ENCODE results near the gene HACD2.

HACD2 gene

DNA sequence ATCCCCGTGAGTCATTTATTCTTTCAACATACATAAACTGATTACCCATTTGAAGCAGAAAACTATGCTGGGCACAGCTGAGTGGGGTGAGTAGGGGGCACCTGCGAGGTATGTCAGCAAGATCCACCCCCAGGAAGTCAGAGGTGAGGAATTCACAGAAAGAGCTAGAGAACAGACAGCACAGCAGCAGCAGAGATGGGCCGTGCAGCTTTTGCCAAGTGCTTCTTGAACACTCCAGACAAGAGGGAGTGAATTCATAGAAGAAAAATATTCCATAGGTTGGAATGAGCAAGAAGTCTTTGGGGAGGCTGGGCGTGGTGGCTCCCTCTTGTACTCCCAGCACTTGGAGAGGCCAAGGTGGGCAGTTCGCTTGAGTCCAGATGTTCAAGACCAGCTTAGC lies 126.6 kb downstream of the HACD2 start:
- Histone ChIP-seq H3K27me3 (ENCODE audit: control insufficient read depth in 5 of 5, insufficient read depth in 4 of 5, low read length in 5 of 5) (peaks cover 0 to 7% (median 0%) of the 10 kb centered on the region in 5 donors), H3K9ac (ENCODE audit: low read length in 5 of 5) (no peak overlapping the region), H3K36me3 (ENCODE audit: control insufficient read depth in 5 of 5, insufficient read depth in 5 of 5, low read length in 5 of 5) (no peaks in the 10 kb centered on the region), H3K9me3 (ENCODE audit: control insufficient read depth in 5 of 5, low read length in 5 of 5) (no peaks in the 10 kb centered on the region), H3K4me3 (ENCODE audit: low read depth in 1 of 5, low read length in 5 of 5) (no peak overlapping the region), H3K27ac (ENCODE audit: low read depth, low read length) (no peak overlapping the region), H3K4me1 (ENCODE audit: control insufficient read depth in 5 of 5, insufficient read depth in 5 of 5, low read length in 5 of 5) (peaks cover 0 to 3% (median 0%) of the 10 kb centered on the region in 5 donors)

DNA sequence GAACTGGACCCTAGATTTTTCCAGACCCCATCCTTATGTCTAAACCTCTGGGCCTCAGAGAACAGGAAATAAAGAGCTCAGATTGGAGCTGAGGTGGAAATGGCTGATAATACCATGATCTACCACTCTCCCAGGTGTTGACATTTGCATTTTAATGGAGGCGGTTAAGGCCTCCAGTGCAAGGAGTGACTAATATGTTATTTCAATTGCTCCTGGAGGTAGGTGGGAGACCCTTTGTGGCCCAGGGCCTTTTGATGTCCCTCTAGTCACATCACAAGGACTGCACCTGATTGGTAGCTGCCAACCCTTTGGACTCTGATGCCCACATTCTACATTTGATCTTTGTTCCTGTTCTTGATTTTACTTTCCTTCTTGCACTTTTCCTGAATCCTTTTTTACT lies 127.0 kb downstream of the HACD2 start:
- Histone ChIP-seq H3K27me3 (ENCODE audit: control insufficient read depth in 5 of 5, insufficient read depth in 4 of 5, low read length in 5 of 5) (peaks cover 0 to 7% (median 0%) of the 10 kb centered on the region in 5 donors), H3K9ac (ENCODE audit: low read length in 5 of 5) (no peak overlapping the region), H3K9me3 (ENCODE audit: control insufficient read depth in 5 of 5, low read length in 5 of 5) (no peaks in the 10 kb centered on the region), H3K4me1 (ENCODE audit: control insufficient read depth in 5 of 5, insufficient read depth in 5 of 5, low read length in 5 of 5) (peaks cover 0 to 3% (median 0%) of the 10 kb centered on the region in 5 donors), H3K4me3 (ENCODE audit: low read depth in 1 of 5, low read length in 5 of 5) (no peak overlapping the region), H3K36me3 (ENCODE audit: control insufficient read depth in 5 of 5, insufficient read depth in 5 of 5, low read length in 5 of 5) (no peaks in the 10 kb centered on the region), H3K27ac (ENCODE audit: low read depth, low read length) (no peak overlapping the region)

DNA sequence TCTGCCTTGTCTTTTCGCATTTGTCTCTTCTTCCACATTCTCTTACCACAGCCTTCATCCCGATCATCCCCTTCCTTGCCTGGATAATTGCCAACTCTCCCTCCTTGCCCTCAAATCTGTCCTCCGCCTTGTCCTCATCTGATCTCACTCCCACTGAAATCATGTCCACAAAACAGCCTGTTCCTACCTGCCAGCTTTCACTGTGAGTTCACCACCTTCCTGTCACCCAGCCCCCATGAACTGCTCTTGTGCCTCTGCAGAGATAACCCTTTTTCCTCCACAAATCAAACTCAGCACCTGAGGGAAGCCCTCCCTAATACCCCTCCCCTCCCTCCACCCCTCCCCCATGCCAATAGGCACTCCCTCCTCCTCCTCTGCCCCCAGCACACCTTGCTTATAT lies 131.2 kb downstream of the HACD2 start:
- Histone ChIP-seq H3K9me3 (ENCODE audit: control insufficient read depth in 5 of 5, low read length in 5 of 5) (no peaks in the 10 kb centered on the region), H3K4me1 (ENCODE audit: control insufficient read depth in 5 of 5, insufficient read depth in 5 of 5, low read length in 5 of 5) (peaks cover 0 to 19% (median 13%) of the 10 kb centered on the region in 5 donors), H3K9ac (ENCODE audit: low read length in 5 of 5) (no peak overlapping the region), H3K27ac (ENCODE audit: low read depth, low read length) (no peak overlapping the region), H3K36me3 (ENCODE audit: control insufficient read depth in 5 of 5, insufficient read depth in 5 of 5, low read length in 5 of 5) (no peaks in the 10 kb centered on the region), H3K27me3 (ENCODE audit: control insufficient read depth in 5 of 5, insufficient read depth in 4 of 5, low read length in 5 of 5) (peaks cover 0 to 8% (median 0%) of the 10 kb centered on the region in 5 donors), H3K4me3 (ENCODE audit: low read depth in 1 of 5, low read length in 5 of 5) (no peak overlapping the region)

DNA sequence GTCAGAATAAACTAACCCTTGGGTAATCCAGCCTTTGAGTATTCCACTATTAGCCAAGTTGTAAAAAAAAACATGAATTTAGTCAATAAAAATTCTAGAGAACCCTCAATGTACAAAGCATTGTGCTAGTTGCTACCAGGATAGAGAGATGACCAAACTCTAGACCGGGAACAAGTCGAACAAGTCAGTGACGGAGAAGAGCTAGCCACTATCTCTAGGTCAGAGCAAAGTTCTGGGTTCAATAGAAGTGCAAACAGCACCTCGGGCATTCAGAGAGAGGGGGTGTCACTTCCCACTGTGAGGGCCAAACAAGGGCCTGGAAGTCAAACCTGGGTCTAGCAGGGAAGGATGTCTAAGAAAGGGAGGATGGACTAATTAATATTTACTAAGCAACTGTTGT lies 133.7 kb downstream of the HACD2 start:
- H3K27me3 ChIP-seq (ENCODE audit: control insufficient read depth in 5 of 5, insufficient read depth in 4 of 5, low read length in 5 of 5): peaks cover 0 to 10% (median 0%) of the 10 kb centered on the region in 5 donors
- no peaks in the 10 kb centered on the region for H3K36me3 ChIP-seq (ENCODE audit: control insufficient read depth in 5 of 5, insufficient read depth in 5 of 5, low read length in 5 of 5)
- H3K27ac ChIP-seq (ENCODE audit: low read depth, low read length): no peak overlapping the region
- no peak overlapping the region for H3K4me3 ChIP-seq (ENCODE audit: low read depth in 1 of 5, low read length in 5 of 5)
- H3K9ac ChIP-seq (ENCODE audit: low read length in 5 of 5): no peak overlapping the region
- no peaks in the 10 kb centered on the region for H3K9me3 ChIP-seq (ENCODE audit: control insufficient read depth in 5 of 5, low read length in 5 of 5)
- peaks cover 0 to 41% (median 34%) of the 10 kb centered on the region in 5 donors for H3K4me1 ChIP-seq (ENCODE audit: control insufficient read depth in 5 of 5, insufficient read depth in 5 of 5, low read length in 5 of 5)

DNA sequence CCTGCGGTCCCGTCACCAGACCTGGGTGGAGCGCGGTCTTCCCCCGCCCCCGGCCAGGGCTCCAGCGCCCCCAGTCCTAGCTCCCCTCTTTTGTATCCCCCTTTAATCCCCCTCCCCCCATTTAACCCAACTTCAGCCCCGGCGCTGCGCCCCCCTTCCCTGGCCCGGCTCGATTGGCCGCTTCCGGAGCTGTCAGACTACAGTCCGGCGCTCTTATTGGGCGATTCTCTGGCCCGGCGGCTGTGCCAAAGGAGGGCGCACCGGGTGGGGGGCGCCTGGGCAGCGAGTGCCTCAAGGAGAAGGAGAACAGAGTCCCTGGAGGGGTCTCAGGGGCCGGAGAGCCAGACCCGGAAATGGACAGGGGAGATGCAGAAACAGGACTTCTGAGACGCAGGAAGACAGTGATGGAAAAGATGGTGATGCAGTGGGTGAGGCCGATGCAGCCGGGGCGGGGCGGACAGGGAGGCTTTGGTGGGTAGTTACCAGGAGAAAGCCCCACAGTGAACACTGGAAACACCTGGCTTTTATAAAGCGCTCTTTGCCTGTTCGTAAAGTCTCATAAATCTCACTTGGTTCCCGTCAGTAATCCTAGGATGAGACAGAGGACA lies 134.8 kb downstream of the HACD2 start:
- no peaks in the 10 kb centered on the region for H3K9me3 ChIP-seq (ENCODE audit: control insufficient read depth in 5 of 5, low read length in 5 of 5)
- H3K27me3 ChIP-seq (ENCODE audit: control insufficient read depth in 5 of 5, insufficient read depth in 4 of 5, low read length in 5 of 5): peaks cover 0 to 11% (median 0%) of the 10 kb centered on the region in 5 donors
- H3K27ac ChIP-seq (ENCODE audit: low read depth, low read length): no peak overlapping the region
- peak overlapping the region in 4 of 5 donors; percentile 49 to 69 (median 58) for H3K4me3 ChIP-seq (ENCODE audit: low read depth in 1 of 5, low read length in 5 of 5)
- no peak overlapping the region for H3K9ac ChIP-seq (ENCODE audit: low read length in 5 of 5)
- H3K4me1 ChIP-seq (ENCODE audit: control insufficient read depth in 5 of 5, insufficient read depth in 5 of 5, low read length in 5 of 5): peaks cover 0 to 52% (median 45%) of the 10 kb centered on the region in 5 donors
- no peaks in the 10 kb centered on the region for H3K36me3 ChIP-seq (ENCODE audit: control insufficient read depth in 5 of 5, insufficient read depth in 5 of 5, low read length in 5 of 5)

DNA sequence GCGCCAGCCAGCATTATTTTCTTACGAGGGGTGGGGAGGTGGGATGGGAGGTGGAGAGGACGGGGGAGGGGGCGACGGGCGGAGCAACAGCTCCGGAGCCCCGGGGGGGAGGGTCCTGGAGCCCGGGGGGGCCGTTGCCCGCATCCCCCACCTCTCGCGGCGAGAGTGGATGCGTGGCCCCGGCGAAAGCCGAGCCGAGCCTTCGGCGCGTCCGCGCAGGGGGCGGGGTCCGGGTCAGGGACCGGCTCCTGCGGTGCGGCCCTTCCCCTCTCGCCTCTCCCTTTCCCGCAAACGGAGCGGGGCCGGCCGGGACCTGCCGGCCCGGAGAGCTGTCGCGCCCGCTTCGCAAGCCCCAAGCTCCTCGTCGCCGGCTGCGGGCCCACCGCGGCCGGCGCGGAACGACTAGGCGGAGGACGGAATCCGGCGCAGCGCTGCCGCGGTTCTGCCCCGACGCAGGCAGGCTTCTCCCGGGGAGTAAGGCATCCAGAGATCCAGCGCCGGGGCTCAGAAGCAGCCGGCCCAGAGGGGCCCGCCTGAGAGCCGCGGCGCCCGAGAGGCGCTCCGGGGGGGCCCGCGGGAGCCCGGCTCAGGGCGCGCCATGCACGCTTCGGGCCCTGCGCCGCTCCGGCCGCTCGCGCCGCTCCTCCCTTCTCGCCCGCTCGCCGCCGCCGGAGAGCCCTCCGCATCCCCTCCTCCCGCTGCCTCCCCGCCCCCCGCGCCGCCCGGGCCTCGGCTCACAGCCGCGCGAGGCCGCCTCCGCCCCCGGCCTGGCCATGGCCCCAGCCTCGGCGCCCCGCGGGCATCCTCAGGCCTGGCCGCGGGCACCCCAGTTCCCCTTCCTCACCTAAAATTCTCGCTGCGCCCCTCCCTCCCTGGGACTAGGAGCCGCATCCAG lies 135.5 kb downstream of the HACD2 start:
- Histone ChIP-seq H3K4me1 (ENCODE audit: control insufficient read depth in 5 of 5, insufficient read depth in 5 of 5, low read length in 5 of 5) (peaks cover 0 to 55% (median 52%) of the 10 kb centered on the region in 5 donors), H3K27ac (ENCODE audit: low read depth, low read length) (no peak overlapping the region), H3K36me3 (ENCODE audit: control insufficient read depth in 5 of 5, insufficient read depth in 5 of 5, low read length in 5 of 5) (no peaks in the 10 kb centered on the region), H3K9ac (ENCODE audit: low read length in 5 of 5) (peak overlapping the region in 3 of 5 donors; percentile 51 to 83 (median 68)), H3K27me3 (ENCODE audit: control insufficient read depth in 5 of 5, insufficient read depth in 4 of 5, low read length in 5 of 5) (peaks cover 0 to 11% (median 0%) of the 10 kb centered on the region in 5 donors), H3K4me3 (ENCODE audit: low read depth in 1 of 5, low read length in 5 of 5) (peak overlapping the region in 4 of 5 donors; percentile 56 to 69 (median 64)), H3K9me3 (ENCODE audit: control insufficient read depth in 5 of 5, low read length in 5 of 5) (no peaks in the 10 kb centered on the region)

DNA sequence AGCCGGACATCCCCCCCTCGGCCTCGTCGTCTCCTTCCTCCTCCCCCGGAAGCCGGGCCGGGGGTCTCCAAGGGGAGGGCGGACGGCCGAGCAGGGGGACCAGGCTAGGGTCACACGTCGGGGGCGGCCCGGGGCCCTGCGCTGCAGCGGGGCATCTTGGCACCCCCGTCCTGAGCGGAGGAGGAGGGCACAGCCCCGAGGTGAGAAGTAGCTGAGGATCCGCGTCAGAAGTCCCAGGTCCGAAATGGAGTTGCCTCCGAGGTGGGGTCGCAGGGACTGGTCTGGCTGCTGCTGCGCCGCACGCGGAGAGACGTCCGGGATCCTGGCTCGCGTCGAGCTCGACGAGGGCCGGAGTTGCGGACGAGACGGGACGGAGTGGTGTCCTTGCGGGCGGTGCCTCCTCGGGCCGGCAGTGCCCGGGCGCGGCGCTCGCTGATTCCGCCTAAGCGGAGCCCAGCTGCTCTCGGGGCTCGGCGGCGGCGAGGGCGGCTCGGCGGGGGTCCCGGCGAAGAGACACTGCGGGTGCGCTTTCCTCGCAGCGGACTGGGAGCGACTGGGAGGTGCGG lies 136.2 kb downstream of the HACD2 start, which contains the start of gene ADCY5:
ADCY5 (minus strand) TSS at position 555 of the 566 bp plus-strand sequence; CDS start at position 10, 545 bp downstream.
- no peaks in the 10 kb centered on the region for H3K36me3 ChIP-seq (ENCODE audit: control insufficient read depth in 5 of 5, insufficient read depth in 5 of 5, low read length in 5 of 5)
- no peaks in the 10 kb centered on the region for H3K9me3 ChIP-seq (ENCODE audit: control insufficient read depth in 5 of 5, low read length in 5 of 5)
- peaks cover 0 to 58% (median 55%) of the 10 kb centered on the region in 5 donors for H3K4me1 ChIP-seq (ENCODE audit: control insufficient read depth in 5 of 5, insufficient read depth in 5 of 5, low read length in 5 of 5)
- peak within 1 kb of the TSS in 4 of 5 donors; percentile 56 to 69 (median 64) for H3K4me3 ChIP-seq (ENCODE audit: low read depth in 1 of 5, low read length in 5 of 5)
- H3K27ac ChIP-seq (ENCODE audit: low read depth, low read length): no peak within 1 kb of the TSS
- peaks cover 0 to 14% (median 0%) of the 10 kb centered on the region in 5 donors for H3K27me3 ChIP-seq (ENCODE audit: control insufficient read depth in 5 of 5, insufficient read depth in 4 of 5, low read length in 5 of 5)
- H3K9ac ChIP-seq (ENCODE audit: low read length in 5 of 5): peak within 1 kb of the TSS in 3 of 5 donors; percentile 58 to 83 (median 68)

DNA sequence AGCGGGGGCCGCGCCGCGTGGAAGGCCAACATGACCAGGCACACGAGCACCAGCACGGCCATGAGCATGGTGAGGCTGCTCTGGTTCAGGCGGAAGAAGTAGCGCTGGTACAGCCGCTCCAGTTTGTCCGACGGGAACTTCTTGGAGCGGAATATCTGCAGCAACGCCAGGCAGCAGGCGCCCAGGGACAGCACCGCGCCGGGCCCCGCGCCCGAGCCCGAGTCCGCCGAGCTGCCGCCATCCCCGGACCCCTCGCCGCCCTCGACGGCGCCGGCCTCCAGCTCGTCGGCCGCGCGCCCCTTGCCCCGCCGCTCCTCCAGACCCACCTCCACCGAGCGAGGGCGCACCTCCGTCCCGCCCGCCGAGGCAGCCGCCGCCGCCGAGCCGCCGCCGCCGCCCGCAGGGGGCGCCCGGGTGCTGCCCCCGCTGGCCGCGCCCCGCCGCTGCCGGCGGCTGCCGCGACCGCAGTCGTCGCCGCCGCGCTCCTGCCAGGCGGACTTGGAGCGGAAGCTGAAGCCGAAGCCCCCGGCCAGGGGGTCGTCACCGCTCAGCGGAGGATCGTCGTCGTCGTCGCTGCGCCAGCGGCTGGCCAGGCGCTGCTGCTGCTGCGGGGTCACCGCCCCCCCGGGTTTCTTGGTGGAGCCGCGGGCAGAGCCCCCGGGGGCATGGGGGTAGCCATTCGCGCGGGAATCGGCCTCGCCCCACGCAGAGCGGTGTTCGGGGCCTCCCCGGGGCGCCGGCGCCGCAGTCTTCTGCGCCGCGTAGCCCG lies 136.9 kb downstream of the HACD2 start:
- Histone ChIP-seq H3K4me1 (ENCODE audit: control insufficient read depth in 5 of 5, insufficient read depth in 5 of 5, low read length in 5 of 5) (peaks cover 0 to 62% (median 60%) of the 10 kb centered on the region in 5 donors), H3K36me3 (ENCODE audit: control insufficient read depth in 5 of 5, insufficient read depth in 5 of 5, low read length in 5 of 5) (no peaks in the 10 kb centered on the region), H3K9ac (ENCODE audit: low read length in 5 of 5) (peak overlapping the region in 3 of 5 donors; percentile 56 to 66 (median 58)), H3K9me3 (ENCODE audit: control insufficient read depth in 5 of 5, low read length in 5 of 5) (no peaks in the 10 kb centered on the region), H3K27me3 (ENCODE audit: control insufficient read depth in 5 of 5, insufficient read depth in 4 of 5, low read length in 5 of 5) (peaks cover 0 to 15% (median 0%) of the 10 kb centered on the region in 5 donors), H3K27ac (ENCODE audit: low read depth, low read length) (no peak overlapping the region), H3K4me3 (ENCODE audit: low read depth in 1 of 5, low read length in 5 of 5) (peak overlapping the region in 4 of 5 donors; percentile 56 to 72 (median 65))

DNA sequence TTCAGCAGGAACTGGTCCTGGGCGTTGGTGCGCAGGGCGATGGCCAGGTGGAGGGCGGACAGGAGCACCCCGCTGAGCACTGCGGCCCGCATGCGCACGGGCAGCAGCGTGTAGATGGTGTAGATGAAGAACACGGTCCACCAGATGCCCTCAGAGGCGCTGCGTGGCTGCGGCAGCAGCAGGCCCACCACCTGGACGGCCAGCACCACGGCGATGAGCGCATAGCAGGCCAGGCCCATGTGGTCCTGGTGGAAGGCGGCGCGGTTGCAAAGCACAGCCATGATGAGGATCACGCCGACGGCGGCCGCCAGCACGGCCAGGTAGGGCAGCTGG lies 137.5 kb downstream of the HACD2 start:
- Histone ChIP-seq H3K27ac (ENCODE audit: low read depth, low read length) (no peak overlapping the region), H3K36me3 (ENCODE audit: control insufficient read depth in 5 of 5, insufficient read depth in 5 of 5, low read length in 5 of 5) (no peaks in the 10 kb centered on the region), H3K4me3 (ENCODE audit: low read depth in 1 of 5, low read length in 5 of 5) (peak overlapping the region in 4 of 5 donors; percentile 29 to 72 (median 52)), H3K4me1 (ENCODE audit: control insufficient read depth in 5 of 5, insufficient read depth in 5 of 5, low read length in 5 of 5) (peaks cover 0 to 68% (median 62%) of the 10 kb centered on the region in 5 donors), H3K27me3 (ENCODE audit: control insufficient read depth in 5 of 5, insufficient read depth in 4 of 5, low read length in 5 of 5) (peaks cover 0 to 15% (median 0%) of the 10 kb centered on the region in 5 donors), H3K9ac (ENCODE audit: low read length in 5 of 5) (peak overlapping the region in 2 of 5 donors; percentile 42 to 66), H3K9me3 (ENCODE audit: control insufficient read depth in 5 of 5, low read length in 5 of 5) (no peaks in the 10 kb centered on the region)

All from subcutaneous abdominal adipose tissue (tissue), 5 donors.